DOHH2 (cell line): ENCODE data around the gene TYK2.
A peak's percentile ranks its signal among the peaks of the same experiment; 100 is the strongest.

ENCODE experiments used
- H3F3A ChIP-seq: fragments of 200-600 bp; sonication (generic), shearing (Covaris generic); 2 replicates; pipeline ENCODE4 v1.6.0; 2016; ENCODE audit warnings: antibody characterized with exemption, mild to moderate bottlenecking; ENCODE audit not compliant: control insufficient read depth, insufficient read depth
- H3K27ac ChIP-seq: fragments of 200-600 bp; sonication (generic); 2 replicates; pipeline ENCODE4 v1.5.1; 2014; ENCODE audit warnings: low read depth, mild to moderate bottlenecking, low read length, moderate library complexity
- H3K27me3 ChIP-seq: fragments of 200-600 bp; sonication (generic); 2 replicates; pipeline ENCODE4 v1.6.1; 2014; ENCODE audit warnings: mild to moderate bottlenecking, low read length, mixed read lengths; ENCODE audit not compliant: control insufficient read depth
- H3K36me3 ChIP-seq: fragments of 200-600 bp; sonication (generic); 2 replicates; pipeline ENCODE4 v1.6.1; 2014; ENCODE audit warnings: mild to moderate bottlenecking, low read length, moderate library complexity, mixed read lengths; ENCODE audit not compliant: control insufficient read depth
- H3K4me1 ChIP-seq: fragments of 200-600 bp; sonication (generic); 2 replicates; pipeline ENCODE4 v1.6.1; 2014; ENCODE audit warnings: mild to moderate bottlenecking, low read length, mixed read lengths; ENCODE audit not compliant: control insufficient read depth
- H3K4me2 ChIP-seq: fragments of 200-600 bp; sonication (generic); 2 replicates; pipeline ENCODE4 v1.6.0; 2014; ENCODE audit warnings: mild to moderate bottlenecking, low read length, moderate library complexity
- H3K4me3 ChIP-seq: fragments of 200-600 bp; sonication (generic); 2 replicates; pipeline ENCODE4 v1.5.1; 2014; ENCODE audit warnings: mild to moderate bottlenecking, low read length, mixed read lengths
- H3K79me2 ChIP-seq: fragments of 200-600 bp; sonication (generic); 2 replicates; pipeline ENCODE4 v1.6.1; 2014; ENCODE audit warnings: mild to moderate bottlenecking, low read length, mixed read lengths; ENCODE audit not compliant: control insufficient read depth
- H3K9me2 ChIP-seq: fragments of 200-600 bp; sonication (generic); replicated peaks from 2 replicates; pipeline ENCODE4 v1.6.1; 2014; ENCODE audit warnings: mild to moderate bottlenecking, low read length, mixed read lengths; ENCODE audit not compliant: control insufficient read depth
- H3K9me3 ChIP-seq: fragments of 200-600 bp; sonication (generic); 2 replicates; pipeline ENCODE4 v1.6.1; 2014; ENCODE audit warnings: antibody characterized with exemption, low read length, mixed read lengths; ENCODE audit not compliant: control insufficient read depth, insufficient read depth
- H4K20me1 ChIP-seq: fragments of 200-600 bp; sonication (generic); 2 replicates; pipeline ENCODE4 v1.6.0; 2014; ENCODE audit warnings: low read depth, mild to moderate bottlenecking, antibody characterized with exemption, low read length, moderate library complexity; ENCODE audit not compliant: control insufficient read depth, insufficient read depth
- EZH2phosphoT487 ChIP-seq: fragments of 200-600 bp; sonication (generic); IDR thresholded peaks from 2 replicates; pipeline ENCODE4 v1.6.1; 2017; ENCODE audit warnings: borderline replicate concordance, mild to moderate bottlenecking, antibody characterized with exemption, low read length, moderate library complexity, mixed read lengths
- TF ChIP-seq, protein P1 (sequence below): fragments of 200-600 bp; sonication (generic); IDR thresholded peaks from one replicate; pipeline ENCODE4 v1.5.1; 2014; ENCODE audit warnings: antibody characterized with exemption, mild to moderate bottlenecking, low read depth, low read length; ENCODE audit not compliant: poor library complexity, severe bottlenecking

Gene TYK2

GRCh38 chr19:10393137-10393536, 12.8 kb upstream of the TYK2 start:
- Histone ChIP-seq H3K36me3 (peaks cover 69% of the 10 kb centered on the region), H3K9me3 (no peaks in the 10 kb centered on the region), H3F3A (peaks cover 16% of the 10 kb centered on the region), H3K9me2 (no peaks in the 10 kb centered on the region), H4K20me1 (0 out of 2 replicates have a peak, but pooled peaks cover 4% of the 10 kb centered on the region), H3K4me2 (no peak overlapping the region), H3K27me3 (no peaks in the 10 kb centered on the region), H3K27ac (no peak overlapping the region), H3K4me3 (no peak overlapping the region), H3K4me1 (no peaks in the 10 kb centered on the region), H3K79me2 (peaks cover 19% of the 10 kb centered on the region)
- TF ChIP-seq EZH2phosphoT487, result no peak
- TF ChIP-seq, protein P1, sequence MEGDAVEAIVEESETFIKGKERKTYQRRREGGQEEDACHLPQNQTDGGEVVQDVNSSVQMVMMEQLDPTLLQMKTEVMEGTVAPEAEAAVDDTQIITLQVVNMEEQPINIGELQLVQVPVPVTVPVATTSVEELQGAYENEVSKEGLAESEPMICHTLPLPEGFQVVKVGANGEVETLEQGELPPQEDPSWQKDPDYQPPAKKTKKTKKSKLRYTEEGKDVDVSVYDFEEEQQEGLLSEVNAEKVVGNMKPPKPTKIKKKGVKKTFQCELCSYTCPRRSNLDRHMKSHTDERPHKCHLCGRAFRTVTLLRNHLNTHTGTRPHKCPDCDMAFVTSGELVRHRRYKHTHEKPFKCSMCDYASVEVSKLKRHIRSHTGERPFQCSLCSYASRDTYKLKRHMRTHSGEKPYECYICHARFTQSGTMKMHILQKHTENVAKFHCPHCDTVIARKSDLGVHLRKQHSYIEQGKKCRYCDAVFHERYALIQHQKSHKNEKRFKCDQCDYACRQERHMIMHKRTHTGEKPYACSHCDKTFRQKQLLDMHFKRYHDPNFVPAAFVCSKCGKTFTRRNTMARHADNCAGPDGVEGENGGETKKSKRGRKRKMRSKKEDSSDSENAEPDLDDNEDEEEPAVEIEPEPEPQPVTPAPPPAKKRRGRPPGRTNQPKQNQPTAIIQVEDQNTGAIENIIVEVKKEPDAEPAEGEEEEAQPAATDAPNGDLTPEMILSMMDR, result no peak

- H3K4me2 ChIP-seq, result no peak overlapping the region
- H3K27me3 ChIP-seq, result no peaks in the 10 kb centered on the region
- no peak overlapping the region for H3K27ac ChIP-seq
- H3K36me3 ChIP-seq, result peaks cover 62% of the 10 kb centered on the region
- peaks cover 16% of the 10 kb centered on the region for H3F3A ChIP-seq
- H4K20me1 ChIP-seq, result 0 out of 2 replicates have a peak, but pooled peaks cover 4% of the 10 kb centered on the region
- TF ChIP-seq EZH2phosphoT487, result no peak
- TF ChIP-seq, protein P1, result no peak
- no peak overlapping the region for H3K4me3 ChIP-seq
- peaks cover under 1% of the 10 kb centered on the region; the same call in 1 of the 2 replicates for H3K4me1 ChIP-seq
- no peaks in the 10 kb centered on the region for H3K9me3 ChIP-seq
- no peaks in the 10 kb centered on the region for H3K9me2 ChIP-seq
- H3K79me2 ChIP-seq, result peaks cover 9% of the 10 kb centered on the region
Observed at GRCh38 chr19:10392120-10392519, 11.7 kb upstream of the TYK2 start.

DNA sequence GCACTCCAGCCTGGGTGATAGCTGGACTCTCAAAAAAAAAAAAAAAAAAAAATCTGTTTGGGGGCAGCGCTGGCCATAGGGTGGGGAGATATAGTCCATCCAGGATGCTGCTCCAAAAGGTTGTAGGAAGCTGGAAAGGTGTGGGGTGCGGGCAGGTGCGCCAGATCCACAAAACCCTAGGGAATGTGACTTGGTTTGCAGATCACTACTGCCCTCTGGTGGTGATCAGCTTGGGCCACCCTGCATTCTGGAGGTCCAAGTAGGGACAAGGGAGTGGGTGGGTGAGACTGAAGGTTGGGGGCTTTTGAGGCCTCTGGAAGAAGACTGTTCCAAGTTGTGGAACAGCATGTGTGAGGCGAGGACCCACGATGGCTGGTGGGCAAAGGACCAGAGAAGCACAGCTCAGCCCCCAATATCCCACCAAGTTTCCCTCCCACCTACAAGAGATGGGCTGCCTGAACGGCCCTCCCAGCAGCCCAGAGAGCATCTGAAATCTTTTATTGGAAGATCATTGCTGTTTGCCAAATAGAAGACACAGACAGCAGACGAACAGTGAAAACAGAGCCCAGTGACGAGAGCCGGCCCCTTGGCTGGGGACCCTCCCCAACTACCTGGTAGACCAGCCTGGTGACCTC, 10.4 kb upstream of the TYK2 start:
- Histone ChIP-seq H3K4me1 (peaks cover 3% of the 10 kb centered on the region; the same call in 1 of the 2 replicates), H3K27ac (no peak overlapping the region), H3K9me2 (no peaks in the 10 kb centered on the region), H4K20me1 (0 out of 2 replicates have a peak, but pooled peaks cover 4% of the 10 kb centered on the region), H3K4me2 (no peak overlapping the region), H3K36me3 (peaks cover 54% of the 10 kb centered on the region), H3K27me3 (no peaks in the 10 kb centered on the region), H3K4me3 (no peak overlapping the region), H3K9me3 (no peaks in the 10 kb centered on the region), H3F3A (peaks cover 16% of the 10 kb centered on the region), H3K79me2 (no peaks in the 10 kb centered on the region; the same call in 1 of the 2 replicates)
- no peak for TF ChIP-seq EZH2phosphoT487
- TF ChIP-seq, protein P1, result peak; percentile 91
